GM04504 (cell line): ENCODE data around the gene CSNK2B.

Experiments used
- DNase-seq: peaks from one replicate; pipeline ENCODE4 v3.0.0-alpha.2; 2012; ENCODE audit warnings: low read depth

CSNK2B gene

GRCh38 chr6:31711233-31711632 is 45.4 kb downstream of the CSNK2B start:
- no peak for DNase-seq

- DNase-seq, result no peak
These were observed 46.4 kb downstream of the CSNK2B start for GRCh38 chr6:31712296-31712695.

- DNase-seq, result no peak
These were observed 47.6 kb downstream of the CSNK2B start for GRCh38 chr6:31713465-31713864.

GRCh38 chr6:31713991-31714684 is 48.3 kb downstream of the CSNK2B start:
- DNase-seq, result no peak

GRCh38 chr6:31715022-31715958 is 49.4 kb downstream of the CSNK2B start, which contains the start of gene LY6G6D:
Gene LY6G6D (plus strand): TSS chr6:31715348. CDS start chr6:31715356, 8 bp downstream.
- no peak for DNase-seq

- DNase-seq, result no peak
These were observed 51.8 kb downstream of the CSNK2B start for GRCh38 chr6:31717499-31718222.

GRCh38 chr6:31718265-31718664 is 52.4 kb downstream of the CSNK2B start:
- no peak for DNase-seq

GRCh38 chr6:31719001-31719400 is 53.1 kb downstream of the CSNK2B start:
- DNase-seq, result no peak
